ENCODE measurements around the gene ABCA8.
A peak's percentile ranks its signal among the peaks of the same experiment; 100 is the strongest.

ABCA8 gene

DNA sequence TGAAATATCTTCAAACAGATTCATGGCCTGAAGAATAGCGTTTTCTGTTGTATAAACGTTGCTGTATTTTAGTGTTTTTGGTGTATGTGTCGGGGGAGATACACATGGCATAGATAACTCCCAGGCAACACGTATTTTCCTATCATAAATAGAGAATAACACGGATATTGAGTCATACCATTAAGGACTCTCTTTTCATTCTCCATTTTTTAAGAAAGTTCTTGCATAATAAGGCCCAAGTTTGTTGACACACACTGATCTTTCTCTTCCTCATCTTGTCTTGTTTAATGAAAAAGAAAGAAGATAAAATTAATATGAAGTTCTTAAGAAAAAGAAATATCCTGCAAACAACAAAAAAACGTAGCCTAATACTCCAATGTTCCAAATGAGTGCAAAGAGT, 13.4 kb downstream of the ABCA8 start:
- TF ChIP-seq, protein P1, sequence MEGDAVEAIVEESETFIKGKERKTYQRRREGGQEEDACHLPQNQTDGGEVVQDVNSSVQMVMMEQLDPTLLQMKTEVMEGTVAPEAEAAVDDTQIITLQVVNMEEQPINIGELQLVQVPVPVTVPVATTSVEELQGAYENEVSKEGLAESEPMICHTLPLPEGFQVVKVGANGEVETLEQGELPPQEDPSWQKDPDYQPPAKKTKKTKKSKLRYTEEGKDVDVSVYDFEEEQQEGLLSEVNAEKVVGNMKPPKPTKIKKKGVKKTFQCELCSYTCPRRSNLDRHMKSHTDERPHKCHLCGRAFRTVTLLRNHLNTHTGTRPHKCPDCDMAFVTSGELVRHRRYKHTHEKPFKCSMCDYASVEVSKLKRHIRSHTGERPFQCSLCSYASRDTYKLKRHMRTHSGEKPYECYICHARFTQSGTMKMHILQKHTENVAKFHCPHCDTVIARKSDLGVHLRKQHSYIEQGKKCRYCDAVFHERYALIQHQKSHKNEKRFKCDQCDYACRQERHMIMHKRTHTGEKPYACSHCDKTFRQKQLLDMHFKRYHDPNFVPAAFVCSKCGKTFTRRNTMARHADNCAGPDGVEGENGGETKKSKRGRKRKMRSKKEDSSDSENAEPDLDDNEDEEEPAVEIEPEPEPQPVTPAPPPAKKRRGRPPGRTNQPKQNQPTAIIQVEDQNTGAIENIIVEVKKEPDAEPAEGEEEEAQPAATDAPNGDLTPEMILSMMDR (conservative IDR thresholded peaks at IDR 0.05; ENCODE audit: low read depth): no peak
- POLR2A ChIA-PET (ENCODE audit: low non-redundant PET): no interaction called here
- CTCF ChIA-PET: interaction anchor here (0.5 kb wide), 1 partner anchor 319 kb away, joined by 4 read pairs; no protein-coding TSS in a partner anchor
- no peak overlapping the region for H3K27ac ChIP-seq
- DNase-seq (ENCODE audit: low spot score): no peak

DNA sequence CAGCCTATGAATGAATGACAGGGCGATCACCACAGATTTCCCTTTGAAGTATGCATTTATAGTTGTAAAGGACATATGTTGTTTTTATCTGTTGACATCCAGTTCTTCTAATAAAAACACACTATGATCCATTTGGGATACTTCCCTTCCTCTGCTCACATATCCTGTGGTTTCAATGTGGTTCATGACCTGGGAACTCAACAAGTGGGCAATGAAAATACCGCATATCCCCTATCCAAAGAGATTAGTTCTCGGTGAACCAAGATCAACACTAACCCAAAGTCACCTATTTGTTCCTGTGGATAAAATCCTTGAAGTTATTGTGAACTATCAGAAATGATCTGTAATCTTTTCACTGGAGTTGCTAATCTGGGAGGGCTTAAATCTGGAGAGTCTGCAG, 16.0 kb downstream of the ABCA8 start:
- no peak for DNase-seq (ENCODE audit: low spot score)
- no peak overlapping the region for H3K27ac ChIP-seq
- ChIA-PET POLR2A (ENCODE audit: low non-redundant PET) (no interaction called here), CTCF (interaction anchor here (0.6 kb wide), 1 partner anchor 309 kb away, joined by 4 read pairs; no protein-coding TSS in a partner anchor)
- TF ChIP-seq, protein P1 (conservative IDR thresholded peaks at IDR 0.05; ENCODE audit: low read depth): no peak

DNA sequence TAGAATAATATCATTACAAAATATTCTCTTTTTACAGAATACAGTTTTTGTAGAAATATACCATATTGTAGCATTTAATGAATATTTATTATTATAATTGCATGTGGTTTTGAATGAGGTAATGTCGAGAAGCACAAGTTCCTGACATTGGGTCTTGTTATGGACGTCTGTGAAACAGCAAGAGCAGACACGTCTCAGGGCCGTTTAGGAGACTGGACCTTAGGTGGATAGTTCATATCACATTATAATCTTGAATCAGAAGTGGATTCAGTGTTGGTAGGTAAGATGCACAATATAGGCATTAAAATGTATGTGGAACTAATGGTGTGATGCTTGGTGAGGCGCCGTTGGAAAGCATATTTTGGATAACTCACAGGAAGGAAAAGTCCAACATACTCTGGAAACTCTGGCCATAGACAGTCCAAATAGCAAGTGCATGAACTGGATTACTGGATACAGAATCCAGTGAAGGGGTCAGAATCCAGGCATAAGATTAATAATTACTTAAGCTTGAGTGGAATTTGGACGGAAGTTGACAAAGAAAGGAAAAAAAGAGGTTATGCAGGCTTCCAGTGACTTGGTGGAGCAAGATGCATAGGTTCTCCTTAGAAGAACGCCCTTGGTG, 17.2 kb downstream of the ABCA8 start:
- H3K27ac ChIP-seq: no peak overlapping the region
- CTCF ChIA-PET: no interaction called here
- TF ChIP-seq, protein P1 (conservative IDR thresholded peaks at IDR 0.05; ENCODE audit: low read depth): no peak
- POLR2A ChIA-PET (ENCODE audit: low non-redundant PET): no interaction called here
- DNase-seq (ENCODE audit: low spot score): no peak

DNA sequence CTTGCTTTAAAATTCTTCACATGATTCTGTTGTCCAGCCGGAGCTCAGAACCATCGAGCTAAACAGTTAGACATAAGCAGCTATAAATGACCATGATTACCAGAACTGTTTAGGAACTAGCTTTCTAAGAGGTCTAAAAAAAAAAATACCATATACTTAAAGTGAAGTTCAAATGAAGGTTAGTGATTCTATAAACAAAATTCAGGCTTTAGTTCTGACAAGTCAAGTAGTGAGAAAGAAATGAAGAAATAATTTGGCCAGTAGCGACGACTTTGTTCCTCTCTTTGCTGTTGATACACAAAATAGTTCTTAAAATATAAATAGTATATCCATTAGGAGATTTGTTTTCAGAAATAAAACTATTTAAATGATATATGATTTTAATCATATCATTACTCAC, 27.7 kb downstream of the ABCA8 start:
- CTCF ChIA-PET: no interaction called here

DNA sequence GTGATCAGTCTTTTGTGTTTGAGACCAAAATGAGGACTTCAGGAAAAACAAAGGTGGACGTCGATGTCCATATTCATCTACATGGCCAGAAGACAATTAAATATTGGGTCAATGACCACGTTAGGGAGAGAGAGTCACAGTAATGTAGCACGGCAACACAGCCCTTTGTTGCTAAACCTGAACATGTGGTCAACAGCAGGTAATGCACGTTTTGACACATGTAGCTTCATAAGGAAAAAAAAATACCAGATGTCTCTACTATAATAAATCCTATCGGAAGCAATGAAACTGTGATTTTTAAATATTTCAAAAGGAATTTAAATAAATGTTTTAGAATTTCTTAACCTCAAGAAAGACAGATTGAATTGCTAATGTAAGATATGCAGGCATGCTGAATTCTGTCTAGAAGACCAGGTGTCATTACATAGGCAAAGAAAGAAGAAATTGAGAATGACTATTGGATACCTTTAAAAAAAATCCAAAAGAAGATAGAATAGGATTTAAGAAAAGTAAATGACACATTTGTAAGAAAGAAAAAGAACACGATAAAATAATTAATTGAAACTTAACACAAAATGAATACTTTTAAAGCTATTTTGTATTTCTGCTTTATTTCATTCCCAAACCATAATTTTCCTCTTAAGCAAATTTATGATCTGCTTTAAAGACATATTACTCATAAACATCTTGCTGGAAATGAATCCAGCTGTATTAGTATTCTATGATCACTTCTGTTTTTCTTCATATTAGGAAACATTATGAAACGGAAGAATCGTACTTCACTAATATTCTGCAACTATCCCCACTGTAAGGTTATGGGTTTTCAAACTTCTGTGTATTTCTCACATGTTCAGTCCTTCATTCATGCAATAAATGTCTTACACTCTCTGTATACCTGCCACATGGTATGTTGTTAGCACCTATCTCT, 30.1 kb downstream of the ABCA8 start:
- POLR2A ChIA-PET (ENCODE audit: low non-redundant PET): no interaction called here
- DNase-seq (ENCODE audit: low spot score): no peak
- H3K27ac ChIP-seq: no peak overlapping the region
- CTCF ChIA-PET: interaction anchor here (0.6 kb wide), 1 partner anchor 330 kb away, joined by 3 read pairs; no protein-coding TSS in a partner anchor
- TF ChIP-seq, protein P1 (conservative IDR thresholded peaks at IDR 0.05; ENCODE audit: low read depth): no peak

More for the DNA sequence above, 27.7 kb downstream of the ABCA8 start:
- TF ChIP-seq, protein P1 (conservative IDR thresholded peaks at IDR 0.05; ENCODE audit: low read depth): no peak
- POLR2A ChIA-PET (ENCODE audit: low non-redundant PET): no interaction called here
- no peak overlapping the region for H3K27ac ChIP-seq
- no peak for DNase-seq (ENCODE audit: low spot score)

DNA sequence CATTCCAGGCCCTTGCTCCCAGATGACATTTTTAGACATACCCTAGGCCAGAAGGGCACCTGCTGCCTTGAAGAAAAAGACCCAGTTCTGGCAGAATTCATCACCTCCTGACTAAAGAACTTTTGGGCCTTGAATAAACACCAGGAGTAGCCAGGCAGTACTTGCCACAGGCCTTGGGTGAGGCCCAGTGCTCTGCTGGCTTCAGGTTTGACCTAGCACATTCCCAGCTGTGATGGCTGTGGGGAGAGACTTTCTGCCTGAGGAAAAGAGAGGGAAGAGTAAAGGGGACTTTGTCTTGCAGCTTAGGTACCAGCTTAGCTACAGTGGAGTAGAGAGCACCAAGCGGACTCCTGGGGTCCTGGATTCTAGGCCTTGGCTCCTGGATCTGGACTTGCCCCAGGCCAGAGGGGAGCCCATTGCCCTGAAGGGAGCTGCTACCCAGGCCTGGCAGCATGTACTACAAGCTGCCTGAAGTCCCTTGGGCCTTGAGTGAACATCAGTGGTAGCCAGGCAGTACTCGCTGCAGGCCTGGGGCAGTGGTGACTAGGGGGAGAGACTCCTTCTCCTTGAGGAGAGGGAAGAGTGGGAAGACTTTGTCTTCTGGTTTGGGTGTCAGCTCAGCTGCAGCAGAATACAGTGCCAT, 44.3 kb downstream of the ABCA8 start:
- TF ChIP-seq, protein P1 (conservative IDR thresholded peaks at IDR 0.05; ENCODE audit: low read depth): no peak
- ChIA-PET POLR2A (ENCODE audit: low non-redundant PET) (no interaction called here), CTCF (interaction anchor here (0.6 kb wide), 1 partner anchor 108 kb away, joined by 4 read pairs; no protein-coding TSS in a partner anchor)
- H3K27ac ChIP-seq: peak overlapping the region; percentile 87
- no peak for DNase-seq (ENCODE audit: low spot score)

Data from RWPE1 (cell line).